GM23338 (cell line): Measurements from ENCODE around the gene OR4F17.
"Not testable (repeated sequence)": the region's sequence is repeated elsewhere in the genome, so short reads cannot be mapped to it uniquely, and the experiment has no call there.

Source experiments
- CREB1 ChIP-seq: fragments of 250-450 bp; sonication (Bioruptor Pico); IDR thresholded peaks from 2 replicates; pipeline ENCODE4 v1.5.0; 2020; ENCODE audit warnings: low read depth, mild to moderate bottlenecking, moderate library complexity
- CTCF ChIP-seq, 2 experiments: fragments of 200-600 bp in 1 of 2; sonication (generic) in 1 of 2; conservative IDR thresholded peaks; 2 replicates each; pipeline versions ENCODE4 v1.5.1 to v1.6.1; 2016 to 2017; ENCODE audit warnings: antibody characterized with exemption in 2 of 2, low read depth in 2 of 2, mild to moderate bottlenecking in 2 of 2, moderate library complexity in 1 of 2
- ETS1 ChIP-seq: IDR thresholded peaks from 2 replicates; pipeline ENCODE4 v1.6.1; 2016; ENCODE audit warnings: antibody characterized with exemption
- EZH2 ChIP-seq: fragments of 200-600 bp; sonication (generic); IDR thresholded peaks from one replicate; pipeline ENCODE4 v1.8.0; 2017; ENCODE audit warnings: antibody characterized with exemption, mild to moderate bottlenecking, low read depth; ENCODE audit not compliant: unreplicated experiment
- EZH2phosphoT487 ChIP-seq: fragments of 200-600 bp; sonication (generic); IDR thresholded peaks from one replicate; pipeline ENCODE4 v1.8.1; 2018; ENCODE audit warnings: antibody characterized with exemption; ENCODE audit not compliant: unreplicated experiment
- JUNB ChIP-seq: IDR thresholded peaks from one replicate; pipeline ENCODE4 v1.6.1; 2016; ENCODE audit warnings: antibody characterized with exemption; ENCODE audit not compliant: unreplicated experiment
- NANOG ChIP-seq: IDR thresholded peaks from 2 replicates; pipeline ENCODE4 v1.6.1; 2016; ENCODE audit warnings: antibody characterized with exemption, borderline replicate concordance
- POLR2AphosphoS5 ChIP-seq: IDR thresholded peaks from 2 replicates; pipeline ENCODE4 v1.6.1; 2016; ENCODE audit warnings: antibody characterized with exemption, low read depth
- REST ChIP-seq: IDR thresholded peaks from one replicate; pipeline ENCODE4 v1.6.1; 2018; ENCODE audit warnings: antibody characterized with exemption; ENCODE audit not compliant: unreplicated experiment
- STAT1 ChIP-seq: IDR thresholded peaks from one replicate; pipeline ENCODE4 v1.6.1; 2016; ENCODE audit warnings: antibody characterized with exemption; ENCODE audit not compliant: unreplicated experiment
- ZNF114 ChIP-seq: fragments of 250-450 bp; sonication (Bioruptor Pico); IDR thresholded peaks from 2 replicates; pipeline ENCODE4 v1.5.0; 2020; ENCODE audit warnings: mild to moderate bottlenecking, moderate library complexity
- ZNF331 ChIP-seq: fragments of 250-450 bp; sonication (Bioruptor Pico); IDR thresholded peaks from 2 replicates; pipeline ENCODE4 v1.5.0; 2020; ENCODE audit warnings: low read depth, mild to moderate bottlenecking, moderate library complexity
- ZNF462 ChIP-seq: fragments of 250-450 bp; sonication (Bioruptor Pico); IDR thresholded peaks from 2 replicates; pipeline ENCODE4 v1.5.0; 2020; ENCODE audit warnings: mild to moderate bottlenecking, moderate library complexity

- not testable (repeated sequence) for TF ChIP-seq EZH2; POLR2AphosphoS5; CTCF (conservative IDR thresholded peaks at IDR 0.05; ENCODE audit: low read depth in 2 of 2); JUNB; EZH2phosphoT487; ZNF331 (CRISPR knock-in tag); CREB1; REST; ETS1; ZNF114 (CRISPR knock-in tag); ZNF462; NANOG; STAT1
Measured at GRCh38 chr19:120443-121140, 13.7 kb downstream of the OR4F17 start.
